PC-9 (cell line): ENCODE measurements around the gene GABRR3. TPM values are rescaled to one million over a fixed set of nuclear protein-coding genes. Genes with fewer than 3 reads are reported as not detected.

ENCODE experiments used
- BruUV-seq: library from RNA; stranded (reverse); fragments of 400-500 nt; replicated peaks from 2 replicates; lab custom pipeline; 2021; lab: Mats Ljungman, UMichigan
- CTCF ChIA-PET: fragments of 300-600 bp; sonication (Branson Sonifier 250); formaldehyde crosslinking; loops from one replicate; lab custom pipeline; 2022; ENCODE audit warnings: antibody characterized with exemption; lab: Charles Lee
- POLR2A ChIA-PET: fragments of 300-600 bp; sonication (Branson Sonifier 250); formaldehyde crosslinking; loops from one replicate; lab custom pipeline; 2022; ENCODE audit warnings: antibody characterized with exemption; ENCODE audit not compliant: unreplicated experiment; lab: Charles Lee
- DNase-seq, 2 experiments: peaks; one replicate each; pipeline versions ENCODE4 v3.0.0 to v3.0.0-alpha.2; 2015 to 2022; ENCODE audit warnings: mixed read lengths in 1 of 2
- H2AFZ ChIP-seq: fragments of 200-600 bp; sonication (generic); 2 replicates; pipeline ENCODE4 v1.8.1; 2017; ENCODE audit warnings: antibody characterized with exemption
- H3F3A ChIP-seq: fragments of 200-600 bp; sonication (generic); 2 replicates; pipeline ENCODE4 v1.8.1; 2017; ENCODE audit warnings: antibody characterized with exemption, mild to moderate bottlenecking, low read depth; ENCODE audit not compliant: insufficient read depth
- H3K27ac ChIP-seq: fragments of 200-600 bp; sonication (generic); 2 replicates; pipeline ENCODE4 v1.6.1; 2016; ENCODE audit warnings: mixed run types
- H3K27me3 ChIP-seq: fragments of 200-600 bp; sonication (generic); 2 replicates; pipeline ENCODE4 v1.6.1; 2016; ENCODE audit warnings: low read depth, mixed run types; ENCODE audit not compliant: insufficient read depth
- H3K36me3 ChIP-seq: fragments of 200-600 bp; sonication (generic); 2 replicates; pipeline ENCODE4 v1.6.1; 2016; ENCODE audit warnings: low read depth, mixed run types
- H3K4me1 ChIP-seq: fragments of 200-600 bp; sonication (generic); replicated peaks from 2 replicates; pipeline ENCODE4 v1.6.1; 2016; ENCODE audit warnings: mixed run types; ENCODE audit not compliant: insufficient read depth
- H3K4me2 ChIP-seq: fragments of 200-600 bp; sonication (generic); 2 replicates; pipeline ENCODE4 v1.6.1; 2017; ENCODE audit warnings: mixed run types
- H3K4me3 ChIP-seq: fragments of 200-600 bp; sonication (generic); 2 replicates; pipeline ENCODE4 v1.6.1; 2016; ENCODE audit warnings: mixed run types
- H3K79me2 ChIP-seq: fragments of 200-600 bp; sonication (generic); 2 replicates; pipeline ENCODE4 v1.6.1; 2017; ENCODE audit warnings: low read depth, mixed run types
- H3K9me2 ChIP-seq: fragments of 200-600 bp; sonication (generic); 2 replicates; pipeline ENCODE4 v1.8.1; 2017; ENCODE audit warnings: mild to moderate bottlenecking; ENCODE audit not compliant: insufficient read depth
- H3K9me3 ChIP-seq: fragments of 200-600 bp; sonication (generic); 2 replicates; pipeline ENCODE4 v1.8.1; 2016; ENCODE audit warnings: low read depth; ENCODE audit not compliant: insufficient read depth
- H4K20me1 ChIP-seq: fragments of 200-600 bp; sonication (generic); 2 replicates; pipeline ENCODE4 v1.8.1; 2017; ENCODE audit not compliant: insufficient read depth
- EZH2 ChIP-seq: fragments of 200-600 bp; sonication (generic); IDR thresholded peaks from 2 replicates; pipeline ENCODE4 v1.8.0; 2017; ENCODE audit warnings: antibody characterized with exemption, low read depth
- intact Hi-C: fragments of 100-400 bp; cut with micrococcal nuclease; formaldehyde crosslinking; loops from one replicate; pipeline ENCODE4 v1.10.0; 2022; ENCODE audit not compliant: unreplicated experiment
- total RNA-seq: library from RNA; stranded (reverse); gene quantifications from 2 replicates; pipeline ENCODE4 v1.2.3, GENCODE V29; 2021
- TF ChIP-seq, protein P1 (sequence below): fragments of 200-600 bp; sonication (generic); conservative IDR thresholded peaks from 2 replicates; pipeline ENCODE4 v1.6.1; 2017; ENCODE audit warnings: mixed run types, antibody characterized with exemption, mild to moderate bottlenecking, moderate library complexity

Gene GABRR3
- total RNA-seq, 1 experiment from 2014 or later = not detected

DNA sequence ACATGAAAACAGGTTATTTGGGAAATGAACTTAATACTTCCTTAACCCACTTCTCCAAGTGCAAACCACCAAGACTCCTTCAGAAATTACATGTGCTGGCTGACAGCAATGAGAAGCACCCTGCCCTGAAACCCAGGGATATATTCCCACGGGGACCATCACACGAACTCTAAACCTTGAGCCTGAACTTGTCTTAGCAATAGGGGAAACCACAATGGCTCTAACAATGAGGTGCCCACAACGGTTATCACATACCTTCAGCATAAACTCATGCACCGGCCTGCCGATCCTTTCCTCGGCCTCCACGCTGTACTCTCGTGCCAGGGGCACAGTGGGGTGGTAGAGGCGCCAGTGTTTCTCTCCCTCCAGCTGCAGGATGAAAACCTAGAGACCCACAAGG lies 76.3 kb downstream of the GABRR3 start:
- H3K79me2 ChIP-seq = peaks cover 24% of the 10 kb centered on the region

DNA sequence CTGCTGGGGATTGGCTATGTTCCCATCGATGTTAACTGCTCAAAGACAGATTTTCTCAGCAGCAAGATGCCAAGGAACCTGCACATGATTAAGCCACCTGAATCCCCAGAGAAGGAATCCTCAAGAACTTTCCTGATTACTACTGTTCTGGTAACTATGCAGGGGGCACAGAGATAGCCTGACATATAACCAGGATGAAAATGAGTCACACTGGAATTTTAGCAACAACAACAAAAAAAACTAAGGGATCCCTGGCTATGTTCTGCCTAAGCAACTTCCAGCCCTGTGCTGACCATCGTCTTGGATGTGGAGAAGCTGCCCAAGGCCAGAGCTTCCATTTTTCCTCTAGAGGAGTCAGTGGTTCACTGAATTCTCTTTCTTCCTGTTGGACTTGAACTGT lies 76.7 kb downstream of the GABRR3 start:
- peaks cover 48% of the 10 kb centered on the region for H3K36me3 ChIP-seq
- H3K9me3 ChIP-seq = no peaks in the 10 kb centered on the region
- H2AFZ ChIP-seq = no peak overlapping the region
- no peaks in the 10 kb centered on the region for H3K9me2 ChIP-seq
- no peak overlapping the region for H3K4me2 ChIP-seq
- BruUV-seq = no TSS peak
- intact Hi-C loops = no loop called here
- H3F3A ChIP-seq = peaks cover 3% of the 10 kb centered on the region
- POLR2A ChIA-PET = no interaction called here
- H4K20me1 ChIP-seq = peaks cover 4% of the 10 kb centered on the region; the same call in 1 of the 2 replicates
- H3K27ac ChIP-seq = no peak overlapping the region
- no peak for DNase-seq
- H3K4me1 ChIP-seq = peaks cover 25% of the 10 kb centered on the region
- peaks cover 20% of the 10 kb centered on the region; the same call in 1 of the 2 replicates for H3K79me2 ChIP-seq
- no peaks in the 10 kb centered on the region for H3K27me3 ChIP-seq
- TF ChIP-seq, protein P1, sequence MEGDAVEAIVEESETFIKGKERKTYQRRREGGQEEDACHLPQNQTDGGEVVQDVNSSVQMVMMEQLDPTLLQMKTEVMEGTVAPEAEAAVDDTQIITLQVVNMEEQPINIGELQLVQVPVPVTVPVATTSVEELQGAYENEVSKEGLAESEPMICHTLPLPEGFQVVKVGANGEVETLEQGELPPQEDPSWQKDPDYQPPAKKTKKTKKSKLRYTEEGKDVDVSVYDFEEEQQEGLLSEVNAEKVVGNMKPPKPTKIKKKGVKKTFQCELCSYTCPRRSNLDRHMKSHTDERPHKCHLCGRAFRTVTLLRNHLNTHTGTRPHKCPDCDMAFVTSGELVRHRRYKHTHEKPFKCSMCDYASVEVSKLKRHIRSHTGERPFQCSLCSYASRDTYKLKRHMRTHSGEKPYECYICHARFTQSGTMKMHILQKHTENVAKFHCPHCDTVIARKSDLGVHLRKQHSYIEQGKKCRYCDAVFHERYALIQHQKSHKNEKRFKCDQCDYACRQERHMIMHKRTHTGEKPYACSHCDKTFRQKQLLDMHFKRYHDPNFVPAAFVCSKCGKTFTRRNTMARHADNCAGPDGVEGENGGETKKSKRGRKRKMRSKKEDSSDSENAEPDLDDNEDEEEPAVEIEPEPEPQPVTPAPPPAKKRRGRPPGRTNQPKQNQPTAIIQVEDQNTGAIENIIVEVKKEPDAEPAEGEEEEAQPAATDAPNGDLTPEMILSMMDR = no peak
- TF ChIP-seq EZH2 = no peak
- CTCF ChIA-PET = no interaction called here
- H3K4me3 ChIP-seq = no peak overlapping the region

More for the DNA sequence above, 76.3 kb downstream of the GABRR3 start:
- Histone ChIP-seq H3K4me2 (no peak overlapping the region), H4K20me1 (peaks cover 5% of the 10 kb centered on the region), H3K9me3 (no peaks in the 10 kb centered on the region), H3F3A (no peaks in the 10 kb centered on the region), H3K27me3 (no peaks in the 10 kb centered on the region), H3K27ac (no peak overlapping the region), H3K4me1 (peaks cover 21% of the 10 kb centered on the region), H3K4me3 (no peak overlapping the region), H3K36me3 (peaks cover 51% of the 10 kb centered on the region), H3K9me2 (no peaks in the 10 kb centered on the region), H2AFZ (no peak overlapping the region)
- no peak for TF ChIP-seq EZH2
- TF ChIP-seq, protein P1 = no peak
- intact Hi-C loops = no loop called here
- CTCF ChIA-PET = no interaction called here
- POLR2A ChIA-PET = no interaction called here
- no TSS peak for BruUV-seq
- DNase-seq = no peak

DNA sequence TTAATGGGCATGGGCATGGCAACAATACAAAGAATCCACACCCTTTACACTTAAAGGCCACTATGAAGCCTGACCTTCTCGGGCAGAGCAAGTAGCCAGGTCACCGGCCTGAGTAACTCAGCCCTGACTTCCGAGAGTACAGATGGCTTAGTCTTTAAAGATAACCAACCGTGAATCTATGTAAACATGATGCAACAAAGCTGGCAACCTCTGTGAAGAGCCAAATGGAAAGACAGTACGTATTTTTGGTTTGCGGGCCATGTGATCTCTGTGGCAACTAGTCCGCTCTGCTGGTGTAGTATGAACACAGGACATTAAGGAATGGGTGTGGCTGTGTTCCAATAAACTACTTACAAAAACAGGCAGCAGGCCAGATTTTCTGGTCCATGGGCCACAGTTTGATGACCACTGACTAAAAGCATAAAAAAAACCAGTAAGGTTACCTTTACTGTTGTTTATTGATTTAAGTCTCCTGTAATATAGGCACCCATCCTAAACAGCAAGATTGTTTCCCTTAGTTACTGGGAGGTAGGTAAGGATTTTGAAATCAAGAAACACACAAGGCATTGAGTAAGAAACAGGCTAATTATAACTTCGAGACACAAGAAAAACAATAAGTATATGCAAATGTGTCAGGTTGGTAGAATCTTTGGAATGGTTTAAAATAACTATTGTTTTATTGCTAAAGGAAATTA lies 77.4 kb downstream of the GABRR3 start:
- DNase-seq = peak in 1 of 2 experiments; percentile 72
- no peaks in the 10 kb centered on the region for H3K9me3 ChIP-seq
- POLR2A ChIA-PET = interaction anchor here (0.5 kb wide), 1 partner anchor 37 kb away, joined by 3 read pairs; no protein-coding TSS in a partner anchor
- H3K4me2 ChIP-seq = no peak overlapping the region
- peaks cover 14% of the 10 kb centered on the region; the same call in 1 of the 2 replicates for H3K79me2 ChIP-seq
- no peak overlapping the region for H2AFZ ChIP-seq
- BruUV-seq = no TSS peak
- peaks cover 41% of the 10 kb centered on the region for H3K36me3 ChIP-seq
- peaks cover 4% of the 10 kb centered on the region; the same call in 1 of the 2 replicates for H4K20me1 ChIP-seq
- H3K4me1 ChIP-seq = peaks cover 31% of the 10 kb centered on the region
- H3F3A ChIP-seq = peaks cover 8% of the 10 kb centered on the region
- no peaks in the 10 kb centered on the region for H3K9me2 ChIP-seq
- H3K27ac ChIP-seq = no peak overlapping the region
- TF ChIP-seq EZH2 = no peak
- TF ChIP-seq, protein P1 = no peak
- intact Hi-C loops = no loop called here
- H3K27me3 ChIP-seq = no peaks in the 10 kb centered on the region
- H3K4me3 ChIP-seq = no peak overlapping the region
- CTCF ChIA-PET = no interaction called here
